VCaP (cell line): ENCODE results near the gene RASAL2.

ENCODE experiments used
- H3K27ac ChIP-seq: fragments of 450-650 bp; 2 replicates; pipeline ENCODE4 v1.5.1; 2017
- CTCF ChIP-seq: fragments of 450-650 bp; conservative IDR thresholded peaks from 2 replicates; pipeline ENCODE4 v1.5.1; 2017; ENCODE audit warnings: mild to moderate bottlenecking, moderate library complexity

Gene RASAL2

GRCh38 chr1:178411756-178412399 is 318.0 kb downstream of the RASAL2 start:
- TF ChIP-seq CTCF, result no peak
- H3K27ac ChIP-seq, result no peak overlapping the region

GRCh38 chr1:178412400-178412770 is 318.5 kb downstream of the RASAL2 start:
- no peak for TF ChIP-seq CTCF
- H3K27ac ChIP-seq, result no peak overlapping the region

- H3K27ac ChIP-seq, result no peak overlapping the region
- no peak for TF ChIP-seq CTCF
These were observed 324.0 kb downstream of the RASAL2 start for GRCh38 chr1:178417858-178418257.

- no peak overlapping the region for H3K27ac ChIP-seq
These were observed 324.5 kb downstream of the RASAL2 start for GRCh38 chr1:178418284-178418955.

GRCh38 chr1:178434360-178434759 is 340.5 kb downstream of the RASAL2 start:
- H3K27ac ChIP-seq, result no peak overlapping the region
- TF ChIP-seq CTCF, result no peak

More at GRCh38 chr1:178418284-178418955, 324.5 kb downstream of the RASAL2 start:
- no peak for TF ChIP-seq CTCF

- no peak overlapping the region for H3K27ac ChIP-seq
These were observed 341.1 kb downstream of the RASAL2 start for GRCh38 chr1:178434899-178435435.

More at GRCh38 chr1:178434899-178435435, 341.1 kb downstream of the RASAL2 start:
- no peak for TF ChIP-seq CTCF
